Stimulated activated CD8-positive, alpha-beta memory T cell treated with anti-CD3 and anti-CD28 coated beads, Interleukin-2, amount 100 ng/mL, for 48 hours (primary cell): Measurements from ENCODE around the gene PAN3.
"Not testable (repeated sequence)": the region's sequence is repeated elsewhere in the genome, so short reads cannot be mapped to it uniquely, and the experiment has no call there.

Source experiments
- DNase-seq, 2 donors: peaks; one replicate each; pipeline ENCODE4 v3.0.0-alpha.2; 2020; ENCODE audit warnings: low read depth in 2 of 2

PAN3 gene

DNA sequence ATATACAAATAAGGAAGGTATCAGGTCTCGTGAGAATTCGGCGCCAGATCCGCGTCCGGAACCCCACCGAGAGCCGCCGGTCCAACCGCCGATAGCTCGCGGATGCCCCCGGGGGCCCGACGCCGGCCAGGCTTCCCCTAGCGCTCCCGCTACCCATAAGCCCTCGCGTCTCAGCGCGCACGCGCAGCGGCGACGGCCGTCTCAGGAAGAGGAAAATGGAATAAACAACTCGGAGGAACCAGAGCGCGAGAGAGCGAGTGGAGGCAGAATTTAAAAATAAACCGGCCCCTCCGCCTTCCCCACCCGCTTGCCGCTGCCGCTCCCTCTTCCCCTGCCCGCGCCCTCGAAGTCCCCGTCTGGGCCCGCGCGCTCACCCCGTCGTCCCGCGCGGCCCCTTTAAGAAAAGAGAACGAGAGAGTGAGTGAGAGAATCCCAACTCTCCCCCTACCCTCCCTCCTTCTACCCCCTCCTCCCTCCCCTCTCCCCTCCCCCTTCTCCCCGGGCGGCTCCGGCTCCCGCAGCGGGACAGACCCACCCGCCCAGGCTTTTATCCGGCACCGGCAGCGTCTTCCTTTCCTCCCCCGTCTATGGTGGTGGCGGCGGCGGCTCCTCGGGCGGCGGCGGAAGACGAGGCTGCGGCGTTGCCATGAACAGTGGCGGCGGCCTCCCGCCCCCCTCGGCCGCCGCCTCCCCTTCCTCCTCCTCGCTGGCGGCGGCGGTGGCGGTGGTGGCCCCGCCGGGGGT is at the start of gene PAN3:
PAN3 (plus strand) TSS at position 534 of the 744 bp plus-strand sequence; CDS start at position 647, 113 bp downstream.
- DNase-seq: peak; percentile 84 to 86

DNA sequence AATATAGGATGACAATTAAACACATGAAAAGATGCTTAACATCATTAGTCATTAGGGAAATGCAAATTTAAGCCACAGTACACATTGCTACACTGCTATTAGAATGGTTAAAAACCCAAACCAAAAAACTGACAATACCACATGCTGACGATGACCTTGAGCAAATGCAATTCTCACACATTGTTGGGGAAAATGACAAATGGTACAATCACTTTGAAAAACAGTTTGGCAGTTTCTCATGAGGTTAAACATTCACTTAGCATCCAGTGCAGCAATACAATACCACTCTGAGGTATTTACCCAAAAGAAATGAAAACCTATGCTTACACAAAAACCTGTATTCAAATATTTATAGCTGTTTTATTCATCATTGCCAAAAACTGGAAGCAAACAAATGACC is 49.3 kb upstream of the PAN3 start:
- no peak for DNase-seq

DNA sequence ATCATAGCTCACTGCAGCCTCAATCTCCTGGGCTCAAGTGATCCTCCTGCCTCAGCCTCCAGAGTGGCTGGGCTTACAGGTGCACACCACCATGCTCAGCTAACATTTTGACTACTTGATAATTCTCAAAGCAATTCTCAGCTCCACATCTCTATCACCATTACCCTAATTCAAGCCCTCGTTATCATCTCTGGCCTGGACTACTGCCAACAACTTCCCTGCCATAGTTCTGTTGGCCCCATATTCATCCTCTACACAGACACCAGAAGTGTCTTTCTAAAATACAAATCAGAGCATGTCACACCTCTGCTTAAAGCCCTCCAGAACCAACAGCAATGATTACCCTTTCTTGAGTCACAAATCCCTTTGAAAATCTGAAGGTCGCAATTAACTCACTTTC is 45.9 kb upstream of the PAN3 start:
- DNase-seq: no peak

GRCh38 chr13:28093881-28094280 is 44.5 kb upstream of the PAN3 start:
- no peak for DNase-seq

- no peak for DNase-seq
Observed at GRCh38 chr13:28094306-28094705, 44.0 kb upstream of the PAN3 start.

DNA sequence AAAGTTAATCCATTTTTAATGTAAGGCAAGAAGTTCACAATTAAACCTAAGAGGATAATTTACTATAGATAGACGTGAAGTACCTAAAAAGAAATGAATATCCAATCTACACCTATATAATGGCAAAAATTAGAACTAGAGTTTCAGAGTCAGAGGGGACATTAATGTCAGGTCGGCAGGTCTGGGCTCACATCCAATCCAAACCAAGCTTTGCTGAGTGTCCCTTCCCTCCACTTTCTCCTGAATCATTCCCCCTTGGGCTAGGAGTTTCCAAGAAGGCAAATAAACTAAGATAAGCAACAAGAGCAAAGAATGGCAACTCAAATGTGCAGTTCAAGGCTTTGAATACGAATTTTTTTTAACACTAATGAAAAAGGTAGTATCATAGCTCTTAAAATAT is 40.8 kb upstream of the PAN3 start:
- DNase-seq: no peak

DNA sequence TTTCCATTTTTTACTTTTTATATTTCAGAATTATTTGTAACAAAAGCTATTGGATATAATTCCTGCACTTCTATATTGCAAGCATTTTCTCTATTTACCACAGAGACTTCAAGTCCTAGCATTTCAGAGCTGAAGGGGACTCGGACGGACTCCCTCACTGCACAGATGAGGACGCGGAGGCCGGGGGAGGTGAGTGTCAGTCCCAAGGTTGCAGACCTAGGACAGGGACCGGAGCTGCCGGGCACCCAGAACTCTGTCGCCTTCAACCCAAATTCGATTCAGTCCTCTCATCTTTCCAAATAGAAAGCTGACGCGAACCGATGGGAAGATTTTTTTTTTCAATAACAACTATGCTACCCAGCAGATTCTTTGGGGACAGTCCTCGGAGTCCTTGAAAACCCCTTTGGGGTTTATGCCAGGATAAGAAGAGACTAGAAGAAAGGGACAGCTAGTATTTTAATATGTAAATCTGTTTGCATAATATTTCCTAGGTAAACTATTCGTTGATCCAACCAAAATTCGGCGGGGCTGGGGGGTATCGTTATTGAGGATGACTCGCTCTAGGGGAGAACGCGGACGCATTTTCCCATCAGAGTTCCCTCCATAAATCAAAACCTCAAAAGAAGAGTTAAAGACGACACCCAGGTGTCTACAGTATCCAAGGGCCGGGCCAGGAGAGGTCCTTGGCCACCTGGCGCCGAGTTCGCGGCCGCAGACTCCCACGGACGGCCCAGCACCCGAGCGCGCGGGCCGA is 38.8 kb upstream of the PAN3 start:
- no peak for DNase-seq

DNA sequence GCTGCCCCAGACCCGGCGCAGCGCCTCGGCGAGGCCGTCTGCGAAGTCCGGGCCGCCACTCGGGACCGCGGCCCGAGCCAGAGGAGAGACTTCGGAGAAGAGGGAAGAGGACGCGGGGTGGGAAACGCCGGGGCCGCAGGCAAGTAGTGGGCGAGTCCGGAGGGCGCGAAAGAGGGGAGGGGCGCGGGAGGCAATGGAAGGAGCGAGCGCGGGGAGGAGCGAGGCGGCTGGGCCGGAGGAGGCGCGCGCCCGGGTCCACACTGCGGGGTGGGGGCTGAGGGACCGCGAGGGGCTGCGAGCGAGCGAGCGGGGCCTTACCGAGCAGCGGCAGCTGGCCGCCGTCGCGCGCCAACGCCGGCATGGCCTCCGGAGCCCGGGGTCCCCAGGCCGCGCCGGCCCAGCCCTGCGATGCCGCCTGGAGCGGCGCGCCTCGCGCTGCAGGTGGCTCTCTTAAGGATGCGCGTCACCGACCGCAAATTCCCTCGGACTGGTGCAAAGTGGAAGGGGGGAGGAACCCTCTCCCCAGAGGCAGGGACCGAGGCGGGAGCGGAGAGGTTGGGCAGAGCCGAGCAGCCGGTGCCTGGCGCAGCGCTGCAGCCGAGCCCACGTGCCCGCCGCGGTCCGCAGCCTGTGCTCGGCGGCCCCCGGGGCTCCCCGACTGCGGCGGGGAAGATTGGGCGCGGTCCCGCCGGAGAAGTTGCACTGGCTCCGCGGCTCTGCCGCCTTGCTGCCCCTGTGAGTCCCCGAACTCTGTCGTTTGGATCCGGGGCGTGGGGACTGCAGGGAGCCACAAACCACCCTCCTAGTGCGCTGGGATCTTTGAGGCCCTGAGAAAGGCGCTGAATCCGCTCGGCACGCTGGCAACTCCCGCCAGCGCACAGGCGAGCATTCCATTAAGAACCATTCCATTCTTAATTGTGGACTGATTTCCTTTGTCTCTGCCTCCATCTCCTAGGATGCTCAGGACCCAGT is 37.9 kb upstream of the PAN3 start, which contains the start of gene FLT3:
FLT3 (minus strand) TSS at position 427 of the 972 bp plus-strand sequence; CDS start at position 361, 66 bp downstream.
- DNase-seq: peak; percentile 13 to 21

DNA sequence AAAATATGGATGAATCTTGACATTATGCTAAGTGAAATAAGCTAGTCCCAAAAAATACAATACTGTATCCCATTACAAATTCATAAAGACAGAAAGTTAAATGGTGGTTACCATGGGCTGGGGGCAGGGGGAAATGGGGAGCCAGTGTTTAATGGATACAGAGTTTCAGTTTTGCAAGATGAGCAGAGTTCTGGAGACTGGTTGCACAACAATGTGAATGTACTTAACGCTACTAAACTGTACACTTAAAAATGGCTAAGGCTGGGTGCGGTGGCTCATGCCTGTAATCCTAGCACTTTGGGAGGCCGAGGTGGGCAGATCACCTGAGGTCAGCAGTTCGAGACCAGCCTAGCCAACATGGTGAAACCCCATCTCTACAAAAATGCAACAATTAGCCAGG is 36.5 kb upstream of the PAN3 start:
- not testable (repeated sequence) for DNase-seq

GRCh38 chr13:28106976-28107375 is 31.4 kb upstream of the PAN3 start:
- DNase-seq: no peak

- DNase-seq: no peak
Observed at GRCh38 chr13:28110414-28110813, 27.9 kb upstream of the PAN3 start.

DNA sequence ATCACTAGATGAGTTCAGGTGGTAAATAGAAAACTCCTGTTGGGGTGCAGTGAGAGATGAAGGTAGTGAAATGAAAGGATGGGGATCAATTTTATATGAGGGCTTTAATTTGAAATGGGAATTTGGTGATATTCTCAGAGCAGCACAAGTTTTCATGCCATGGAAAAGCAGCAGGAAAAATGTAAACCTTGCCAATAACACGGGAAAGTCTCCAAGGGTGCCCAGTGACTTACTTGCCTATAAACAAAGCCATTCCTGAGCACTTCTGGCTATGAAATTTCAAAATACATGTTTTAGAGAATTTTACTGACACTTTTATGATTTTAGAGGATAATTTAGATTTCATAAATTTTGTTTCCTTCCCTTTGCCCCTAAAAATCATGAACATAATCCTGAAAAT is 21.6 kb upstream of the PAN3 start:
- no peak for DNase-seq

DNA sequence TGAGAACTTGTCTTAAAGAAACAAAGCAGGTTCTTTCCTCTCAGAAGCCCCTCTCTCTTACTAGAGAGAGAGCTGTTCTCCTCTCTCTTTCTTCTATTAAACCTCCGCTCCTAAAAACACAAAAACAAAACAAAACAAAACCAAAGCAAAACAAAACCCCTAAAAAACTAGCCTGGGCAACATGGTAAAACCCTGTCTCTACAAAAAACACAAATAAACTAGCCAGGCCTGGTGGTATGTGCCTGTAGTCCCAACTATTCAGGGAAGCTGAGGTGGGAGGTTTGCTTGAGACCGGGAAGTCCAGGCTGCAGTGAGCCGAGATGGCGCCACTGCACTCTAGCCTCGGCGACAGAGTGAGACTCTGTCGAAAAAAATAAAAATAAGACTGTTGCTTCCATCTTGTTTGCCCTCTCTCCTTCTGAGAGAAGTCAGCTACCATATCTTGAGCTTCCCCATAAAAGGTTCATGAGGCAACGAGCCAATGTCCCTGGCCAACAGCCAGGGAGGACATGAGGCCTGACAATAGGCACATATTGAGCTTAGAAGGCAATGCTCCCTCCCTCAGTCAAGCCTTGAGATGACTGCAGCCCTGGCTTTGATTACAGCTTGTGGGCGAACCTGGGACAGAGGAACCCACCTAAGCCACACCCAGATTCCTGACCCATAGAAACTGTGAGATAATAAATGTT is 20.5 kb upstream of the PAN3 start:
- DNase-seq: no peak

DNA sequence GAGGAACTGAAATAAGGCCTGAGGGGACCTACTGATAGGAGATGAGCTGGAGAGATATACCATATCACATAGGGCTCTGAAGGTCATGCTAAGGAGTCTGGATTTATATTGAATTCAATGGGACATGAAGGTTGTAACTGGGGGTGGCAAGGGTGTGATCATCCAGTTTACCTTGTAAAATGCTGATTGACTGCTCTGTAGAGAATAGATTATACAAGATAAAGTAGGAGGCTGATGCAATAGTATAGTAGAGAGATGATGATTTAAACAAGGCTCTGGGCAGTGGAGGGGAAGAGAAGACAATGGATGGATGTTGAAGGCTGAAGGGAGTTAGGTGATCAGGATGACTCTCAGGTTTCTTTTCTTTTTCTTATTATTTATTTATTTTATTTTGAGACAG is 18.0 kb upstream of the PAN3 start:
- DNase-seq: no peak

- DNase-seq: no peak
Observed at GRCh38 chr13:28121224-28121623, 17.1 kb upstream of the PAN3 start.

- DNase-seq: no peak
Observed at GRCh38 chr13:28128030-28128429, 10.3 kb upstream of the PAN3 start.

DNA sequence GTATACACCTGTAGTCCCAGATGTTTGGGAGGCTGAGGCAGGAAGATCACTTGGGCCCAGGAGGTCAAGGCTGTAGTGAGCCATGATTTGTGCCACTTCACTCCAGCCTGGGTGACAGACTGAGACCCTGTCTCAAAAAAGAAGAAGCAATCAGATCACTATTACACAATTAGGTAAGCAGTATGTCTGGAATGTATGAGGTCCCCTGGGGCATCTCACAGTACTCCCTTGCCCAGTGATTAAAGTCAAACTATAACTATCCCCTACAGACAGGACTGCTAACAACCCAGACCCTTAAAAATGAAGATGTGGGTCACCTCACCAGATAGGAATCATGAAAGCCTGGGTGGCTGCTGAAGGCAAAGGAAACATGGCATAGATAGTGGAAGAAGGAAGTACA is 9.4 kb upstream of the PAN3 start:
- no peak for DNase-seq

DNA sequence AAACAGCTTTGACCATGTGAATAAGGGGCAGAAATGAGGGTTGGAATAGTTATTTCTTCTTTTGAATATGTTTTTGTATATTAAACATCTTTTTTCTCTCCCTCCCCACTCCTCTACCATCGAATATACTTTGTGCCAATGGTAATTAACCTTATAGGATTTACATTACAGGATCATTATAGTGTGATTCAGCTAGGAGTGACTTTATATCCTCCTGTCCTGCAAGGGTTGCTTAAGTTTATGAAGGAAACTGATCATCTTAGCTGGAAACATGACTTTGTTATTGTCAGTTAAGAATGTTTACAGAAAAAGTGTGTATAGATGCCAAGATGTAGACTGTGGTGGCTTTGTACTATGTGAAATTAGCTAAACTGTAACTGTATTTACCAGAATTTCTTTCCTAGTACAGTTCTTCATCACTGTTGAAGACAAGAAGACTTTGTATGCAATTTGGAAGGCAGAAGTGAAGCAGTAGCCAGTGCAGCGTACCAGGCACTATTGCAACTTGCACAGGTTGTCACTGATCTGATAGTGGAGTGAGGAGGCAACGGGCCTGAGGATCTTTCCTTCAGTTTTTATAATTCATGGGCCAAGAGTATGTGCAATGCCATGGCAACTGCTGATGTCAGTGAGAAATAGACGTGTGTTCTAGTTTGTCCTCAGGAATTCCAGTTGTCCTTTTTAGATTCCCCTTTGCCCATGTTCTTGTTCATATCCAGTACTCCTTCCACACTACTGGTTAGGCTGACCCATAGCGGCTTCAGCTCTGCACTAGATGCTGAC is 8.2 kb upstream of the PAN3 start:
- DNase-seq: no peak

GRCh38 chr13:28131646-28132045 is 6.7 kb upstream of the PAN3 start:
- DNase-seq: no peak

DNA sequence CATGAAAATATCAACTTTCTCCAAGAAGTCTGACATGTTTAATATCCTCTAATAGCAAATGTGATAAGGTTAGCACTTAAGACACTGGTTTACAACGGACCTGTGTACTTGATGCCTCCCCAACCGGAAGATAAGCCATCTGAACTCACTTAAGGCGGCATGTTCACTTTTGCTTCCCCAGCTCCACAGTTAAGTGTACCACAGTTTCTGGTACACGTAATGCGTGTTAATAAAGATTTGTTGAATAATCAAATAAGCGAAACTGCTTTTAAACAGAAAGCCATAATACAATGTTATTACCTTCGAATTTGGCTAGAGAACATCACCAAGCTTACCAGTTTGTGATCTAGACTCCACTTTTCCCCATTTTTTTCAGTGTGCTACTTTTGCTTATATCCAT is 1.4 kb upstream of the PAN3 start:
- DNase-seq: no peak

GRCh38 chr13:28137596-28137995 is 749 bp upstream of the PAN3 start:
- no peak for DNase-seq
